ENCODE data around the gene TMEM178B. TPM values are rescaled to one million over a fixed set of nuclear protein-coding genes. Genes with fewer than 3 reads are reported as not detected.

The TMEM178B gene
- polyA plus RNA-seq, 1 donor (not counting 4 experiments of a cell fraction or from before 2014, with no cell fraction given): not detected

DNA sequence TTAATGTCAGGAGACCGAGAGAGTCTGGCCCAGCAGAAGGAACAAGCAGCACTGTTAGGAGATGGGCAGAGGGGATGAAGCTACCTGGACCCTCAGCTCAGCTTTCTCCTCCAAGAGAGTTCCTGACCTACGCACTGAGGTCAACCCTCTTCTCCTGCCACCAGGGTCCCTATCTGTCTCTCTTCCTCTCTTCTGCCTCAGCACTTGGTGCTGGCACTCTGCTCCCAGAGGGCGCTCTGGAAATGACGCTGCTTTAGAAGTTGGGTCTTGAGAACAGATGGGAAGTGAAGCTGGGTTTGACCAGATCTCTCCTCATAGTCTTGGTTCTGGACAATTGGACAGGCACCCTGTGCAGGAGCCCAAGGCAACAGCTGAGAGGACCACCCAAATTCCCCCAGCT lies 261.3 kb downstream of the TMEM178B start:
- H3K27ac ChIP-seq (ENCODE audit: control insufficient read depth, insufficient read depth, low read length): no peak overlapping the region
- H3K4me3 ChIP-seq (ENCODE audit: control insufficient read depth in 2 of 3, extremely low read depth in 1 of 3, insufficient read depth in 2 of 3, low read depth in 1 of 3, low read length in 3 of 3): no peak overlapping the region
- H3K4me2 ChIP-seq (ENCODE audit: control insufficient read depth, extremely low read depth, insufficient read depth, low read depth, low read length): no peak overlapping the region
- H3K4me1 ChIP-seq (ENCODE audit: control insufficient read depth, extremely low read depth, insufficient read depth, low read length): no peaks in the 10 kb centered on the region
- H3K9ac ChIP-seq (ENCODE audit: control insufficient read depth, extremely low read depth, insufficient read depth, low read length): no peak overlapping the region
- no peaks in the 10 kb centered on the region for H3K79me2 ChIP-seq (ENCODE audit: control insufficient read depth, insufficient read depth, low read length)
- FAIRE-seq (no peak), DNase-seq (ENCODE audit: low read depth, low spot score) (no peak)
- no peaks in the 10 kb centered on the region for H3K36me3 ChIP-seq (ENCODE audit: control insufficient read depth in 2 of 2, extremely low read depth in 1 of 2, insufficient read depth in 2 of 2, low read length in 2 of 2)
- H3K9me1 ChIP-seq (ENCODE audit: control insufficient read depth, extremely low read depth, insufficient read depth, low read length): no peaks in the 10 kb centered on the region
- dilution Hi-C loops (cut with MboI; ENCODE audit: extremely low pct_ligation_motif_present, low sequenced_read_pairs): no loop called here
- H3K9me3 ChIP-seq (ENCODE audit: control insufficient read depth, low read depth, low read length): no peaks in the 10 kb centered on the region
- no peaks in the 10 kb centered on the region for H4K20me1 ChIP-seq (ENCODE audit: control insufficient read depth, extremely low read depth, insufficient read depth, low read length)
- H3K27me3 ChIP-seq (ENCODE audit: control insufficient read depth, extremely low read depth, insufficient read depth, low read length): no peaks in the 10 kb centered on the region
- TF ChIP-seq, protein P1, sequence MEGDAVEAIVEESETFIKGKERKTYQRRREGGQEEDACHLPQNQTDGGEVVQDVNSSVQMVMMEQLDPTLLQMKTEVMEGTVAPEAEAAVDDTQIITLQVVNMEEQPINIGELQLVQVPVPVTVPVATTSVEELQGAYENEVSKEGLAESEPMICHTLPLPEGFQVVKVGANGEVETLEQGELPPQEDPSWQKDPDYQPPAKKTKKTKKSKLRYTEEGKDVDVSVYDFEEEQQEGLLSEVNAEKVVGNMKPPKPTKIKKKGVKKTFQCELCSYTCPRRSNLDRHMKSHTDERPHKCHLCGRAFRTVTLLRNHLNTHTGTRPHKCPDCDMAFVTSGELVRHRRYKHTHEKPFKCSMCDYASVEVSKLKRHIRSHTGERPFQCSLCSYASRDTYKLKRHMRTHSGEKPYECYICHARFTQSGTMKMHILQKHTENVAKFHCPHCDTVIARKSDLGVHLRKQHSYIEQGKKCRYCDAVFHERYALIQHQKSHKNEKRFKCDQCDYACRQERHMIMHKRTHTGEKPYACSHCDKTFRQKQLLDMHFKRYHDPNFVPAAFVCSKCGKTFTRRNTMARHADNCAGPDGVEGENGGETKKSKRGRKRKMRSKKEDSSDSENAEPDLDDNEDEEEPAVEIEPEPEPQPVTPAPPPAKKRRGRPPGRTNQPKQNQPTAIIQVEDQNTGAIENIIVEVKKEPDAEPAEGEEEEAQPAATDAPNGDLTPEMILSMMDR (optimal IDR thresholded peaks at IDR 0.05 in 1 of 3, IDR thresholded peaks at IDR 0.05 in 1 of 3, conservative IDR thresholded peaks at IDR 0.05 in 1 of 3; ENCODE audit: extremely low read depth in 1 of 3, insufficient read depth in 2 of 3, low read length in 3 of 3): no peak
- no peak for TF ChIP-seq EZH2 (IDR thresholded peaks at IDR 0.05; ENCODE audit: low read length)
- no peak overlapping the region for H2AFZ ChIP-seq (ENCODE audit: control insufficient read depth, low read length)

DNA sequence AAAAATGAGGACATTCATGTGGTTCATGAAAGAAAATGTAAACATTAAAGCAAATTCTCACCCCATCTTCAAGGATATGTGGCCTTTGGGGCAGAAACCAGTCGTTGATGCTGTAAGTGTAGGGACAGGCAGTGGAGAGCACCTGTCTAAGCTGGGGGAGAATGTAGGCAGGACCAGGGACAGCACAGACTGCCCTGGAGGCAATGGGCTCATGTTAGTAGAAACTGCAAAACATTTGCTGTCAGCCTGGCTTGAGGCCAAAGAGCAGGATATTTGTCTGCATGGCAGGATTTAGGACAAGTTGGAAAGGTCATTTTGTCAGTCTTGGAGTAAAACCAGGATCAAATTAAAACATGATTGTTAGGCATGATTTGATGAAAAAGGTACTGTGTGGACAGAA lies 265.7 kb downstream of the TMEM178B start:
- no peak overlapping the region for H3K4me2 ChIP-seq (ENCODE audit: control insufficient read depth, extremely low read depth, insufficient read depth, low read depth, low read length)
- H4K20me1 ChIP-seq (ENCODE audit: control insufficient read depth, extremely low read depth, insufficient read depth, low read length): no peaks in the 10 kb centered on the region
- H3K36me3 ChIP-seq (ENCODE audit: control insufficient read depth in 2 of 2, extremely low read depth in 1 of 2, insufficient read depth in 2 of 2, low read length in 2 of 2): no peaks in the 10 kb centered on the region
- no peak overlapping the region for H2AFZ ChIP-seq (ENCODE audit: control insufficient read depth, low read length)
- no peak overlapping the region for H3K9ac ChIP-seq (ENCODE audit: control insufficient read depth, extremely low read depth, insufficient read depth, low read length)
- no peaks in the 10 kb centered on the region for H3K27me3 ChIP-seq (ENCODE audit: control insufficient read depth, extremely low read depth, insufficient read depth, low read length)
- no peaks in the 10 kb centered on the region for H3K9me3 ChIP-seq (ENCODE audit: control insufficient read depth, low read depth, low read length)
- DNase-seq (ENCODE audit: low read depth, low spot score): no peak
- H3K4me3 ChIP-seq (ENCODE audit: control insufficient read depth in 2 of 3, extremely low read depth in 1 of 3, insufficient read depth in 2 of 3, low read depth in 1 of 3, low read length in 3 of 3): no peak overlapping the region
- no peaks in the 10 kb centered on the region for H3K79me2 ChIP-seq (ENCODE audit: control insufficient read depth, insufficient read depth, low read length)
- FAIRE-seq: no peak
- TF ChIP-seq, protein P1 (optimal IDR thresholded peaks at IDR 0.05 in 1 of 3, IDR thresholded peaks at IDR 0.05 in 1 of 3, conservative IDR thresholded peaks at IDR 0.05 in 1 of 3; ENCODE audit: extremely low read depth in 1 of 3, insufficient read depth in 2 of 3, low read length in 3 of 3): no peak
- no peak for TF ChIP-seq EZH2 (IDR thresholded peaks at IDR 0.05; ENCODE audit: low read length)
- H3K27ac ChIP-seq (ENCODE audit: control insufficient read depth, insufficient read depth, low read length): no peak overlapping the region
- no peaks in the 10 kb centered on the region for H3K9me1 ChIP-seq (ENCODE audit: control insufficient read depth, extremely low read depth, insufficient read depth, low read length)
- no peaks in the 10 kb centered on the region for H3K4me1 ChIP-seq (ENCODE audit: control insufficient read depth, extremely low read depth, insufficient read depth, low read length)
- dilution Hi-C loops (cut with MboI; ENCODE audit: extremely low pct_ligation_motif_present, low sequenced_read_pairs): no loop called here
